Adrenal gland (tissue), 5 donors: ENCODE data around the gene RHEB.

Source experiments
- POLR2A ChIP-seq, 2 donors: fragments of 450-650 bp; IDR thresholded peaks; one replicate each; pipeline ENCODE4 v1.6.1; 2017; ENCODE audit warnings: antibody characterized with exemption in 2 of 2, mild to moderate bottlenecking in 2 of 2, moderate library complexity in 1 of 2
- TF ChIP-seq, protein P1 (sequence below), 6 experiments: fragments of 450-650 bp in 4 of 6; fragments of 200-600 bp in 2 of 6; sonication (generic) in 1 of 6; IDR thresholded peaks; 1 replicate in 5 of 6; 2 replicates in 1 of 6; pipeline versions ENCODE4 v1.5.1 to v1.8.0; 2016 to 2021; ENCODE audit warnings: antibody characterized with exemption in 6 of 6, mild to moderate bottlenecking in 2 of 6, moderate library complexity in 1 of 6
- donor health status: DM: no; HTN: no; CAD: no.

DNA sequence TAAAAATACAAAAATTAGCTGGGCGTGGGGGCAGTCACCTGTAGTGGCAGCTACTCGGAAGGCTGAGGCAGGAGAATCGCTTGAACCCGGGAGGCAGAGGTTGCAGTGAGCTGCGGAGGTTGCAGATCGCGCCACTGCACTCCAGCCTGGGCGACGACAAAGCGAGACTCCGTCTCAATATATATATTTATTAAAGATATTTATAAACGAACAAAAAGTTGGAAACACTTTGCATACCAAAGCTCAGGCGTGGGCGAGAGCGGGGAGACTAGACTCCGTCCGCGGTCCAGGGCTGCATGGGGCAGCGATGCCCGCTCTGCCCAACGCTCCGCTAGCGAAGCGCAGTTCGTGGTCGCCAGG, 71.8 kb downstream of the RHEB start:
- TF ChIP-seq, protein P1, sequence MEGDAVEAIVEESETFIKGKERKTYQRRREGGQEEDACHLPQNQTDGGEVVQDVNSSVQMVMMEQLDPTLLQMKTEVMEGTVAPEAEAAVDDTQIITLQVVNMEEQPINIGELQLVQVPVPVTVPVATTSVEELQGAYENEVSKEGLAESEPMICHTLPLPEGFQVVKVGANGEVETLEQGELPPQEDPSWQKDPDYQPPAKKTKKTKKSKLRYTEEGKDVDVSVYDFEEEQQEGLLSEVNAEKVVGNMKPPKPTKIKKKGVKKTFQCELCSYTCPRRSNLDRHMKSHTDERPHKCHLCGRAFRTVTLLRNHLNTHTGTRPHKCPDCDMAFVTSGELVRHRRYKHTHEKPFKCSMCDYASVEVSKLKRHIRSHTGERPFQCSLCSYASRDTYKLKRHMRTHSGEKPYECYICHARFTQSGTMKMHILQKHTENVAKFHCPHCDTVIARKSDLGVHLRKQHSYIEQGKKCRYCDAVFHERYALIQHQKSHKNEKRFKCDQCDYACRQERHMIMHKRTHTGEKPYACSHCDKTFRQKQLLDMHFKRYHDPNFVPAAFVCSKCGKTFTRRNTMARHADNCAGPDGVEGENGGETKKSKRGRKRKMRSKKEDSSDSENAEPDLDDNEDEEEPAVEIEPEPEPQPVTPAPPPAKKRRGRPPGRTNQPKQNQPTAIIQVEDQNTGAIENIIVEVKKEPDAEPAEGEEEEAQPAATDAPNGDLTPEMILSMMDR (IDR thresholded peaks at IDR 0.05), result no peak
- TF ChIP-seq POLR2A (IDR thresholded peaks at IDR 0.05), result no peak
